ENCODE results near the gene NIN.

The NIN gene

GRCh38 chr14:50719911-50720759, 110.8 kb downstream of the NIN start:
- TF ChIP-seq CTCF (IDR thresholded peaks at IDR 0.05), result no peak

GRCh38 chr14:50718949-50719348, 112.0 kb downstream of the NIN start:
- peak overlapping the region; percentile 43 for H3K27ac ChIP-seq
- H3K36me3 ChIP-seq, result peaks cover 52% of the 10 kb centered on the region
- no peak overlapping the region for H3K4me3 ChIP-seq (ENCODE audit: low read depth in 1 of 2, low read length in 1 of 2)
- no peaks in the 10 kb centered on the region for H3K27me3 ChIP-seq
- TF ChIP-seq CTCF (IDR thresholded peaks at IDR 0.05), result no peak
- H3K4me1 ChIP-seq (ENCODE audit: control insufficient read depth in 1 of 2, insufficient read depth in 1 of 2, low read depth in 1 of 2, low read length in 1 of 2), result no peaks in the 10 kb centered on the region
- no peaks in the 10 kb centered on the region for H3K9me3 ChIP-seq

More at GRCh38 chr14:50719911-50720759, 110.8 kb downstream of the NIN start:
- Histone ChIP-seq H3K4me3 (ENCODE audit: low read depth in 1 of 2, low read length in 1 of 2) (no peak overlapping the region), H3K27me3 (no peaks in the 10 kb centered on the region), H3K9me3 (no peaks in the 10 kb centered on the region), H3K36me3 (peaks cover 64% of the 10 kb centered on the region), H3K27ac (peak overlapping the region; percentile 43), H3K4me1 (ENCODE audit: control insufficient read depth in 1 of 2, insufficient read depth in 1 of 2, low read depth in 1 of 2, low read length in 1 of 2) (no peaks in the 10 kb centered on the region)

GRCh38 chr14:50717811-50718210, 113.2 kb downstream of the NIN start:
- Histone ChIP-seq H3K9me3 (no peaks in the 10 kb centered on the region), H3K27me3 (no peaks in the 10 kb centered on the region), H3K36me3 (peaks cover 41% of the 10 kb centered on the region), H3K4me3 (ENCODE audit: low read depth in 1 of 2, low read length in 1 of 2) (no peak overlapping the region), H3K27ac (no peak overlapping the region), H3K4me1 (ENCODE audit: control insufficient read depth in 1 of 2, insufficient read depth in 1 of 2, low read depth in 1 of 2, low read length in 1 of 2) (no peaks in the 10 kb centered on the region)
- no peak for TF ChIP-seq CTCF (IDR thresholded peaks at IDR 0.05)

GRCh38 chr14:50714450-50715073, 116.4 kb downstream of the NIN start:
- no peak for TF ChIP-seq CTCF (IDR thresholded peaks at IDR 0.05)
- Histone ChIP-seq H3K9me3 (no peaks in the 10 kb centered on the region), H3K4me3 (ENCODE audit: low read depth in 1 of 2, low read length in 1 of 2) (no peak overlapping the region), H3K27ac (no peak overlapping the region), H3K36me3 (peaks cover 9% of the 10 kb centered on the region), H3K4me1 (ENCODE audit: control insufficient read depth in 1 of 2, insufficient read depth in 1 of 2, low read depth in 1 of 2, low read length in 1 of 2) (no peaks in the 10 kb centered on the region), H3K27me3 (no peaks in the 10 kb centered on the region)

GRCh38 chr14:50711043-50711442, 119.9 kb downstream of the NIN start:
- Histone ChIP-seq H3K4me3 (ENCODE audit: low read depth in 1 of 2, low read length in 1 of 2) (no peak overlapping the region), H3K36me3 (no peaks in the 10 kb centered on the region), H3K4me1 (ENCODE audit: control insufficient read depth in 1 of 2, insufficient read depth in 1 of 2, low read depth in 1 of 2, low read length in 1 of 2) (no peaks in the 10 kb centered on the region), H3K27ac (no peak overlapping the region), H3K27me3 (no peaks in the 10 kb centered on the region), H3K9me3 (no peaks in the 10 kb centered on the region)
- TF ChIP-seq CTCF (IDR thresholded peaks at IDR 0.05), result no peak
